Activated naive CD4-positive, alpha-beta T cell treated with anti-CD3 and anti-CD28 coated beads, Interleukin-2, amount 50 U/mL, for 72 hours (primary cell): Measurements from ENCODE around the gene SMIM29. TPM values are rescaled to one million over a fixed set of nuclear protein-coding genes. Genes with fewer than 3 reads are reported as not detected.

ENCODE experiments used
- ATAC-seq, 2 donors: fragments of 150-1000 bp; cut with Tn5 transposase; 2 replicates each; pipeline ENCODE4 v1.10.0; 2021; ENCODE audit warnings: mild to moderate bottlenecking in 2 of 2, moderate library complexity in 2 of 2
- DNase-seq, 2 donors: peaks; one replicate each; pipeline ENCODE4 v3.0.0; 2021 to 2022; ENCODE audit warnings: low spot score in 2 of 2
- H3K27ac Mint-ChIP-seq, 2 donors: one replicate each; pipeline ENCODE4 v1.8.0; 2022; ENCODE audit warnings: mild to moderate bottlenecking in 2 of 2, mixed read lengths in 2 of 2
- H3K36me3 Mint-ChIP-seq, 2 donors: one replicate each; pipeline ENCODE4 v1.8.0; 2022; ENCODE audit warnings: mixed read lengths in 2 of 2
- H3K9me3 Mint-ChIP-seq, 2 donors: one replicate each; pipeline ENCODE4 v1.8.0; 2022; ENCODE audit warnings: mixed read lengths in 2 of 2
- total RNA-seq, 2 donors: library from RNA; stranded (reverse); gene quantifications; one replicate each; pipeline ENCODE4 v1.2.3, GENCODE V29; 2022

Gene SMIM29
- 10 to 100 TPM; 12.8 to 25.1 TPM for total RNA-seq

DNA sequence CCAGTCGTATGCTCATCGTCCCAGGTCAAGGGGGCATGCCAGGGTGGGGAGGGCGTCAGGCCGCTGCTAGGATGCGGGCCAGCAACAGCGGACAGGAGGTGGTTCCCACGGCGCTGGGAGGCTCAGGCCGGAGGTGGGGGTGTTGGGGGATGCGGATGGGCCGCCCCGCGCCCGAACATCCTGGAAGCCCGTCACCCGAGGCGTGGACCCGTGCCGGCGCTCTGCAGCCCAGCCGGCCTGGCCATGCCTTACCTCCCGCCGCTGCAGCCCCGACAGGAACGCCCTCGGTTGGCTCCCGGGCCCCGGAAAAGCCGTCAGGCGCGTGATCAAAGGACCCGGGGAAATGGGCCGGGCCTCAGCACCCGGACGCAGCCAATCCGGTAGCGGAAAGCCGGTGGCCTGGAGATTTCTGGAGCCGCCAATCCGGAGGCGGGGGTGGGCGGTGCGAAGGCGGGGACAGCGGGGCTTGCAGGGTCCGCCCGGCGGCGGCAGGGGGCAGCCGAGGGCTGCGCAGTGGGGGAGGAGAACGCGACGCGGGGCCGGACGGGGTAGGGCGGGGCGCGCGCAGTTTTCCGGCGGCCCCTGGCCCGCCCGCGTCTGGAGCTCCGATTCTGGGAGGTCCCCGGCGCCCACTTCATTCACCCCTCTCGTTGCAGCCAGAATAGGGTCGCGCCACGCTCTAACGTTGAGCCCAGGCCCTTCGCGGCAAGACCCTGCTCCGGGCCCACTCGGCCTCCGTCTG is at the start of gene SMIM29:
TSS of gene SMIM29 (minus strand) at position 280 of the 742 bp plus-strand sequence. CDS start 1,215 bp downstream, outside the sequence.
- peak; percentile 98 to 99 for DNase-seq
- H3K36me3 Mint-ChIP-seq, result no peaks in the 10 kb centered on the region
- H3K27ac Mint-ChIP-seq, result peak within 1 kb of the TSS; percentile 87 to 96
- no peaks in the 10 kb centered on the region for H3K9me3 Mint-ChIP-seq
- ATAC-seq, result peak; percentile 81 to 86

DNA sequence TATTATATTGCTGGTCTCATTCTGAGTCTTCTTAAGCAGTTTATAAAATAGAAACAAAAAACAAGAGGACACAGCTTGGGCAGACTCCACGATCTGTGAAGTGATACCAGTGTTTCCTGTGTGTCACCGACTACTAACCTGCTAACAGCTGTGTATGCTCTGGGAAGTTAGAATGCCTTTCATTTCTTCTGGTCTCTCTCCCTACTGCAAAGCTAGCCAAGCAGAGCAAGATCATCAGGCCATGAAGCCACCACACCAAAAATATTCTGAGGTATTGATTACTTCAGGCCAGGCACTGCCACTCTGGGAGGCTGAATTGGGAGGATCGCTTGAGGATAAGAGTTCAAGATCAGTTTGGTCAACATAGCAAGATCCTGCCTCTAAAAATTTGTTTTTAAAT is 46.9 kb upstream of the SMIM29 start:
- DNase-seq (no peak), ATAC-seq (peak in 1 of 2 donors; percentile 80)
- H3K27ac Mint-ChIP-seq, result peak overlapping the region in 1 of 2 donors; percentile 81

DNA sequence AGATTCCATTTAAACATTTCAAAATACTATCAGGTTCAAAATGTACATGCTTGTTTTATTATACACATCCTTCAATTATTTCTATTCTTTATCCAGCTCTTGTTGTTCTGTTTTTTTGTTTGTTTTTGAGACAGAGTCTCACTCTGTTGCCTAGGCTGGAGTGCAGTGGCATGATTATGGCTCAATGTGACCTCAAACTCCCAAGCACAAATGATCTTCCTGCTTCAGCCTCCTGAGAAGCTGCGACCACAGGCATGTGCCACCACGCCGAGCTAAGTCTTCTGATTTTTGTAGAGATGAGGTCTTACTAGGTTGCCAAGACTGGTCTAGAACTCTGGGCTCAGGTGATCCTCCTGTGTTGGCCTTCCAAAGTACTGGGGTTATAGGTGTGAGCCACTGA is 44.1 kb upstream of the SMIM29 start:
- H3K27ac Mint-ChIP-seq, result peak overlapping the region; percentile 66 to 91
- DNase-seq (no peak), ATAC-seq (no peak)

More for the DNA sequence above, 46.9 kb upstream of the SMIM29 start:
- H3K9me3 Mint-ChIP-seq, result no peaks in the 10 kb centered on the region
- H3K36me3 Mint-ChIP-seq, result peaks cover 7 to 9% of the 10 kb centered on the region in 2 donors

DNA sequence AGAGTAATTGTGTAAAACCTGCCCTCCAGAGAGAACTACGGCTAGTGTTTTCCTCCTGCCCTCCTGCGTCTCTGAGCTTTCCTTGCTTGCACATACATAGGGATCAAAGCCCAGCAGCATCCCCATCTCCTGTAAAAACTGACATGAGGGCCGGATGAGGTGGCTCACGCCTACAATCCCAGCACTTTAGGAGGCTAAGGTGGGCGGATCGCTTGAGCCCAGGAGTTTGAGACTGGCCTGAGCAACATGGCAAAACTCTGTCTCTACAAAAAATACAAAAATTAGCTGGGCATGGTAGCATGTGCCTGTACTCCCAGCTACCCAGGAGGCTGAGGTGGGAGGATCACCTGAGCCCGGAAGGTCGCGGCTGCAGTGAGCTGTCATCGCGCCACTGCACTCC is 40.3 kb upstream of the SMIM29 start:
- no peak for ATAC-seq
- DNase-seq, result no peak
- Mint-ChIP-seq H3K27ac (peak overlapping the region; percentile 39 to 83), H3K9me3 (no peaks in the 10 kb centered on the region), H3K36me3 (peaks cover 9 to 12% of the 10 kb centered on the region in 2 donors)

More for the DNA sequence above, 44.1 kb upstream of the SMIM29 start:
- no peaks in the 10 kb centered on the region for H3K9me3 Mint-ChIP-seq
- peaks cover 7 to 9% of the 10 kb centered on the region in 2 donors for H3K36me3 Mint-ChIP-seq

DNA sequence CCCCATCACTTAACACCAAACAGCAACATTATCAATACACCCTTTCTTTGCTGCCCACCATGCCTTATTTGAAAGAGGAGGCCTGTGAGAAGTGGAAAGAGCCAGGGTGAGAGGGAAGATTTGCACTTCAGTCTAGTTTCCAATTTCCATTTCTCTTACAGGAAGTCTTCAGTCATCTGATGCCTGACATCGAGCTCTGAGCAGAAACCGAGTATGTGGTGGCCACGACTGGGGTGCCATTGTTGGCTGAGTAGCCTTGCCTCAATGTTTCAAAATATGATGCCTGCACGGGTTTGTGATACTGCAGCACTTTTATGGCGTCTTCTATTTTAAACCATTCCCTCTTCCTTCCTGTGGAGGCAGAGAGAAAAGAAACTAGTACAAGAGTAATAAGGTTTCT is 39.8 kb upstream of the SMIM29 start:
- peaks cover 7 to 12% of the 10 kb centered on the region in 2 donors for H3K36me3 Mint-ChIP-seq
- H3K27ac Mint-ChIP-seq, result peak overlapping the region; percentile 39 to 83
- no peak for DNase-seq
- H3K9me3 Mint-ChIP-seq, result no peaks in the 10 kb centered on the region
- peak; percentile 51 to 69 for ATAC-seq

DNA sequence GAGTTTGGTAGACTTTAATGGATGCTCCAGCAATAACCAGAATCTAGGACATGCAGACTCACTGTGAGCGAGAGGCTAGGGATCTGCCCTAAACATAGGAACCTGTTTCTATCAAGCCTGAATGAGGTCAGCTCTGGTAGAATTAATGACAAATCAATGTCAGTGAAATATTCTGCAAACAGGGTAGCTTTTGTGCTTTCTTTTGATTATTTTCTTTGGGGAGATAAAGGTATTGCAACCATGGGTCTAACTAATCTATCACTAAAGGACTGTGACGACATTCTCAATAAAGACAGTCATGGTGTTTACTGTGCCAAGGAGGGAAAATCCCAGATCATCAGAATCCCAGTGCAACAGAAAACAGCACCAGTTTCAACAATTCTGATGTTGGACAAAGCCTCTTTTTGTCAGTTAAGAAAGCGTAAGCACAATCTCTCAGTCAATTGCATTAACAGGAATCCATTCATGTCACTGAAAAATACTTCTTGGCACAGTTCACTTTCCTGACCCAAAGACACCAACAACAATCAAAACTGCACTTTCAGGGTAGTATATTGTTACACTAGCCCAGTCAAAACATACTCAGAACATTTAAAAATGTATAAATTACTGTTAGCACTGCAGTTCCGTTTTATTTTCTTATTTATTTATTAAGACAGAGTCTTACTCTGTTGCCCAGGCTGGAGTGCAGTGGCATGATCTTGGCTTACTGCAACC is 36.8 kb upstream of the SMIM29 start:
- Mint-ChIP-seq H3K27ac (no peak overlapping the region), H3K9me3 (no peaks in the 10 kb centered on the region), H3K36me3 (peaks cover 0 to 4% of the 10 kb centered on the region in 2 donors)
- ATAC-seq (no peak), DNase-seq (no peak)

DNA sequence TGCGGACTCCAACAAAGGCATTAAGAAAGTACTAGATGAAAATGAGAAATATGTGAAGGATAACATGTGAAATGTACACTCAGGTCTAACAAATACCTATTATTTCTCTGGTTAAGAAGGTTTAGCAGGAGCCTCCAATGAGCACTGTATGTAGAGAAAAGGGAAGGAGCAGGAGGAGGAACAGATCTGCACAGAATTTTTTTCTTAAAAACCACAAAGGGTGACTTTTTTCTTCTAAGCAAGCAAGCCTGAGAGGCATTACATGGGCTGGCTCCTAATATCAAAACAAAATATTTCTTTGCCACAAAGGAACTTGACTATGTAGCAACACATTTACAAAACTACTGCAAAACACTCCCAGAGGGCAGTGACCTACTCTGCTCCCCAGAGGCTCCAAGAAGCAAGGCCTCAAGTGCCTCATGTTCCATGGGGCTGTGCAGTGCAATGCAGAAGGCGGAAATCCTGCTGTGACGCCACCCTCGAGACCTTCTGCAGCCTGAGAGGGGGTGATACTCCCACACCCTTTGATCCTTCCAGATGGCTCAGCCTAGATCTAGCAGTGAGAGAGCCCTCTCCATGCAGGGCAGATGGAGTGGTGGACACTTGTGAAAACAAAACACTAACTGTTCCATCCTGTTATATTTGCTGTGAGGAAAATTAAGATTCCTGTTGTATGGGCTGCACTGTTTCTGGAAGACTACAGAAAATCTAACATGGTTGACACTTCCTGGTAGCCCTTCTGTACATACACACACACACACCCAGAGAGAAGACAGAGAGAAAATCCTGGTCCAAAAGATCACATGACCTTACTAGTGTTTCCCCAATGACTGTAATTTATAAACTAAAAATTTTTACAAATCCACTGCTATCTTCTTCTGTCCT is 36.0 kb upstream of the SMIM29 start:
- no peak for DNase-seq
- H3K36me3 Mint-ChIP-seq, result peaks cover 0 to 4% of the 10 kb centered on the region in 2 donors
- no peaks in the 10 kb centered on the region for H3K9me3 Mint-ChIP-seq
- no peak overlapping the region for H3K27ac Mint-ChIP-seq
- no peak for ATAC-seq

DNA sequence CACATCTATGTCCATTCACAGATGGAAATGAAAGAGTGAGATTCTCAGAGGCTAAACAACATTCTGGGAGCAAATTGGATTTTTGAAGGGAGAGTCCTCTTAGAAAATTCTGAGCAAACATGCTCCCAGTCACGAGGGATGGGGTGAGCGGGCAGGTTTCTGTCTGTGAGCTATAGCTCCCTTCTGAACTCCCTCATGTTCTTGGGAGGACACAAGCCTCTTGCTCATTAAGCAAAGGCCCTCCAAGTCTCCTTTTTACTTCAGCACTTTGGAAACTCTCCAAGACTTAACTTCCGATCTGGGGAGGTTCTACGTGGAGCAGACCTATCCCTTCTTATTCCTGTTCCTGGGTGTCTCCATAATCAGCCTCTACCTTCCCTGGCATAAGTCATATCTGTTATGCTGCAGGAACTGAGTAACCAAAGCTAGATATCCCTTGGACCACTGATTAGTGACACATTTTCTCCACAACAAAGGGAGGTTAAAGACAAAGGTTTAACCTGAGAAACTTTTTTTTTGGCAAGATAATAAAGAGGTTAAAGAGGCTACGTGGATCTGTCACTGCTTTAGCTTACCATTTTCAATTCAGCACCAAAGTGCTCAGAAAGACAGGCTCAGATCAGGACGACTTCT is 33.0 kb upstream of the SMIM29 start:
- H3K36me3 Mint-ChIP-seq, result peaks cover 8 to 10% of the 10 kb centered on the region in 2 donors
- peak overlapping the region in 1 of 2 donors; percentile 24 for H3K27ac Mint-ChIP-seq
- DNase-seq (no peak), ATAC-seq (no peak)
- H3K9me3 Mint-ChIP-seq, result no peaks in the 10 kb centered on the region

DNA sequence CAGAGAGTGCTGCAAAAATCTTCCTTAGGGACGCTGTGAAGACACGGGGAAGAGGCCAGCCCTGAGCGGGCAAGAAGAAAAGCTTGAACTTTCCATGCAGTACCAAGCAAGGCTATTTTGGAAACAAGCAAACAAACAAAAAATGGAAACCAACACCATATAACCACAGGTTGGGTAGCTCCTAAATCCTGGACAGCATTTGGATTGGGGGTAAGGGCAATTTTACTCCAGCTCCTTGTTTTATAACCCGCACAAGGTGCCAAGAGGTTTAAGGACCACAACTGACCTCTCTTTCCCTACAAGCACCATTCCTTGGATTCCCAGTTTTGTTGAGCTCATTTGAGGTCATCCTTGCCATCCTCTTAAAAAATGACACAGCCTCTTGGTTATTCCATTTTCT is 31.4 kb upstream of the SMIM29 start:
- DNase-seq (no peak), ATAC-seq (no peak)
- H3K9me3 Mint-ChIP-seq, result no peaks in the 10 kb centered on the region
- no peak overlapping the region for H3K27ac Mint-ChIP-seq
- H3K36me3 Mint-ChIP-seq, result peaks cover 8 to 10% of the 10 kb centered on the region in 2 donors

DNA sequence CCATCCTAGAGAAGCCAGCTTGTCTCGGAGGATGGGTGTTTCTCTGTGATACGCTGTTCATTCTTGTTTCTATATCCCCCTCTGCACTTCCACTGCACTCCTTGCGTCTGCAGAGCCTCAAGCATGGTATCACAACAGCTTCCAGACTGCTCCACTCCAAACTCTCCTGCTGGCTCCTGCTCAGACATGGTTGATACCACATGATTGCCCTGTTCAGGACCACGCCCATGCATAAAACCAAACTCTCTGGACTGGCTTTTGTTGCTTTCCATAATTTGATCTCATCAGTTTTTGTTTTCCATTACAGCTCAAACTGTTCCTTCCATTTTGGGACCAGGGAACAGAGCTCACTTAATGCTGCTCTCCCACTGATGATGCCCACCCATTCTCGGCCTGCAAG is 30.0 kb upstream of the SMIM29 start:
- Mint-ChIP-seq H3K36me3 (peaks cover 8 to 10% of the 10 kb centered on the region in 2 donors), H3K9me3 (no peaks in the 10 kb centered on the region), H3K27ac (peak overlapping the region in 1 of 2 donors; percentile 13)
- ATAC-seq (no peak), DNase-seq (no peak)

DNA sequence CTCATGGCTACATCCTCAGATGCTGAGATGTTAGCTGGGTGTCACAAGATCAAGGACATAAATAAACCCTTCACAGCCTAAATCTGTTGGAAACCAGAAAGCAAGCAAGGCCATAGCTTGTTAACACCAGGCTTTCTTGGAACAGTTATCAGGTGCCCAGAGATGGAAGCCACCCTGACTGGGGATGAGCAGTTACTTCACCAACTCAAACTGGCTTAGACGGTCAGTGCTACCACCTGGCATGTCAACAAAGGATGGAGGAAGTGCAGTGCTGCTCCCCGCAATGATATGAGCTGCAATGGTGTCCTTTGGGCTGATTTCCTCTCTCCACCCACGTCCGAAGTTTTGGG is 28.9 kb upstream of the SMIM29 start:
- DNase-seq (no peak), ATAC-seq (no peak)
- Mint-ChIP-seq H3K36me3 (peaks cover 8 to 10% of the 10 kb centered on the region in 2 donors), H3K9me3 (no peaks in the 10 kb centered on the region), H3K27ac (no peak overlapping the region)

DNA sequence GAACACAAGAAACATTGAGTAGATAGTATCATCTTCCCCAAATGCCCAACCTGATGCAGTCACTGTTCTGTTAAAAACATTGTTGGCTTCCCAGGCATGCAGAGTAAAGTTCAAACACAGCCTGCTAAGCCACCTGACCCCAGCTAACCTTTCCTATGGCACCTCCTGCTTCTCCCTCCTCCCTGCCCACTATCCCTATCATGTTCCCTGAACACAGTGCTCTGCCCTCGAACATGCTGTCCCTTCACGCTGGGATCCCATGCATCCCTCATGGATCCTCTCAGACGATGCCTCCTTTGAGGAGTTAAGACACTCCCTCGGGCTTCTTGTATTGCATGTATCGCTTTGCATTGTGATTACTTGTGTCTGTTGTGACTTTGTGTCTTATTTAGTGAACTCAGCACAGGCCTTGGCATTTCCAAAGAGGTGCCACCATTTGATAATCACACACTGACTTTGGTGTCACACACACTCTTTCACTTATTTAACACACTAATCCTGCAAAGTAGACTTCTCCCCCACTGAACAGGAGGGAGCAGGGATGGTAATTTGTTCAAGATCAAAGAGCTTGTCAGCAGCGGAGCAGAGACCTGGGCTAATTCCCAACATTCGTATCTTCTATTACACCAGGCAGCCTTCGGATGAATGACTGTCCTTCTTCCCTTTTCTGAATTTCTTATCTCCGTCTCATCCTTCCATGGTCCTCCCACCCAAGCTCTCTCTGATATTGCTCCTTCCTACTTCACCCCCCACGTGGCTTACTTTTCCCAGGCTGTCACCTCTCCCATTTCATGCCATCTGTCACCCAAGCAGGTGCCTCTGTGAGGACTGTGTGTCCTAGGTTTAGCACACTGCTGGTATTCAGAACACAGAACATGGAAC is 28.3 kb upstream of the SMIM29 start:
- Mint-ChIP-seq H3K27ac (peak overlapping the region in 1 of 2 donors; percentile 87), H3K36me3 (peaks cover 8 to 10% of the 10 kb centered on the region in 2 donors), H3K9me3 (no peaks in the 10 kb centered on the region)
- DNase-seq, result no peak
- no peak for ATAC-seq

DNA sequence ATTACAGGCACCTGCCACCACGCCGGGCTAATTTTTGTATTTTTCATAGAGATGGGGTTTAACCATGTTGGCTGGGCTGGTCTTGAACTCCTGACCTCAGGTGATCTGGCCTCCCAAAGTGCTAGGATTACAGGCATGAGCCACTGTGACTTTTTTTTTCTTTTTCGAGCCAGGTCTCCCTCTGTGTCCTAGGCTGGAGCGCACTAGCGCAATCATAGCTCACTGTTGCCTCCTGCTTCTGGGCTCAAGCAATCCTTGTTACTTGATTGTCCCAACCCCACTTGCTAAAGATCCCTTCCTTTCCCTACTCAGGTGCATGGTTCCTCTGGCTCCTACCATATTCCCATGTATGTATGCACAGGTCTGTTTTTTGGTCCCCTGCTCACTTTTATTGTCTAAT is 27.4 kb upstream of the SMIM29 start:
- H3K36me3 Mint-ChIP-seq, result peaks cover 8 to 10% of the 10 kb centered on the region in 2 donors
- no peak for DNase-seq
- no peak for ATAC-seq
- H3K27ac Mint-ChIP-seq, result no peak overlapping the region
- H3K9me3 Mint-ChIP-seq, result no peaks in the 10 kb centered on the region

DNA sequence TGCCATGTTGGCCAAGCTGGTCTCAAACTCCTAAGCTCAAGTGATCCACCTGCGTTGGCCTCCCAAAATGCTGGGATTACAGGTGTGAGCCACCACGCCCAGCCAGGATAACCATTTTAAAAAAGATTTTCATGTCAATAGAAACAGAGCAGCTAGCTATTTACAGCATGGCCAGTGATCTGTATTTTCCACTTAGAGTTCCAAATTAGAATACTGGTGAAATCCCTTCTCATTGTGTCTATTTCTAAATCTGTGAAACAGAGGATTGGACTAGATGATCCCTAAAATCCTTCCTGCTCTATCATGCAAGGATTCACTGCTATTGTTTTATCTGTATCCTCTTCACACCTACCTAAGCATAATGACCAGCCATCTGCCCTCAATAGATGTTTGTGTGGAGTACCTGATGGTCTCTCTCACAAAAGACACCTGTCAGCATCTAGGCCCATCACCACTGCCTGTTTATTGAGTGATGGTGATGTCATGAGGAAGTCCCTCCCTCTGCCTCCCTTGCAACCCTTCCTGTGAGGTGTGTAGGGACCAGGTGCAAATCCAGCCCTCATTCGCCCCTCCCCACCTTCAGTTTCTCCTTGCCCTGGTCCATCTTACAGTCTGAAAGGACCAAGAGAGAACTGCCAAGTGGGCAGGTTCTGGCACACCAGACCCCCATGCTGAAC is 26.5 kb upstream of the SMIM29 start:
- Mint-ChIP-seq H3K27ac (peak overlapping the region in 1 of 2 donors; percentile 63), H3K9me3 (no peaks in the 10 kb centered on the region), H3K36me3 (peaks cover 8 to 10% of the 10 kb centered on the region in 2 donors)
- ATAC-seq (no peak), DNase-seq (no peak)

DNA sequence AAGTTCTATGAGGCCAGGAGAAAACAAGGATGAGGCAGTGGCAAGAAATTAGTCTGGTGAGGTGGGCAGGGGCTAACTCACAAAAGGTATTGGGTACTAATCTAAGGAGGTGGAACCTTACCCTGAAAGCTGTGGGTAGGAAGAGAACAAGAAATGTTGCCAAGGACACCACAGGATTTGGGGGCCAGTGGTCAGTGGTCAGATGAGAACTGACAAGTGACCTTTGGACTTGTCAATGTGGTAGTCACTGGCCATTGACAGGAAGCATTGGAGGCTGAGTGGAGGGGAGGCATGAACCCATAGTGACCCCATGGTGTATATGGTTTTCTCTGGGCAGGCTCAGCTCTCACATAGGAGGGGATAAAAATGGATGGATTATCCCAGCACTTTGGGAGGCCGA is 25.3 kb upstream of the SMIM29 start:
- DNase-seq (no peak), ATAC-seq (no peak)
- Mint-ChIP-seq H3K9me3 (no peaks in the 10 kb centered on the region), H3K27ac (no peak overlapping the region), H3K36me3 (peaks cover 2 to 4% of the 10 kb centered on the region in 2 donors)
